Measurements from ENCODE around the gene ITCH. TPM values are rescaled to one million over a fixed set of nuclear protein-coding genes. Genes with fewer than 3 reads are reported as not detected.
"Not testable (repeated sequence)": the region's sequence is repeated elsewhere in the genome, so short reads cannot be mapped to it uniquely, and the experiment has no call there.

The ITCH gene
- total RNA-seq, 1 experiment from 2014 or later: 71.2 TPM

- not testable (repeated sequence) for DNase-seq (ENCODE audit: low read depth)
These were observed 51.5 kb downstream of the ITCH start for GRCh38 chr20:34414525-34414924.

- DNase-seq (ENCODE audit: low read depth): no peak
These were observed 52.0 kb downstream of the ITCH start for GRCh38 chr20:34415079-34415478.

- no peak for DNase-seq (ENCODE audit: low read depth)
These were observed 57.1 kb downstream of the ITCH start for GRCh38 chr20:34420146-34420545.

- DNase-seq (ENCODE audit: low read depth): no peak
These were observed 57.9 kb downstream of the ITCH start for GRCh38 chr20:34420975-34421374.

- no peak for DNase-seq (ENCODE audit: low read depth)
These were observed 58.8 kb downstream of the ITCH start for GRCh38 chr20:34421766-34422466.

GRCh38 chr20:34425032-34425690 is 62.1 kb downstream of the ITCH start:
- not testable (repeated sequence) for DNase-seq (ENCODE audit: low read depth)

GRCh38 chr20:34426026-34426425 is 63.0 kb downstream of the ITCH start:
- no peak for DNase-seq (ENCODE audit: low read depth)

- DNase-seq (ENCODE audit: low read depth): no peak
These were observed 64.3 kb downstream of the ITCH start for GRCh38 chr20:34427331-34427730.

GRCh38 chr20:34427784-34428183 is 64.7 kb downstream of the ITCH start:
- DNase-seq (ENCODE audit: low read depth): no peak

- no peak for DNase-seq (ENCODE audit: low read depth)
These were observed 68.1 kb downstream of the ITCH start for GRCh38 chr20:34431168-34431567.

GRCh38 chr20:34432663-34433062 is 69.6 kb downstream of the ITCH start:
- DNase-seq (ENCODE audit: low read depth): not testable (repeated sequence)

- no peak for DNase-seq (ENCODE audit: low read depth)
These were observed 70.3 kb downstream of the ITCH start for GRCh38 chr20:34433391-34433790.

GRCh38 chr20:34435589-34435988 is 72.5 kb downstream of the ITCH start:
- DNase-seq (ENCODE audit: low read depth): no peak

- no peak for DNase-seq (ENCODE audit: low read depth)
These were observed 74.4 kb downstream of the ITCH start for GRCh38 chr20:34437330-34437986.

GRCh38 chr20:34439168-34439567 is 76.1 kb downstream of the ITCH start:
- no peak for DNase-seq (ENCODE audit: low read depth)

GRCh38 chr20:34441423-34441822 is 78.3 kb downstream of the ITCH start:
- not testable (repeated sequence) for DNase-seq (ENCODE audit: low read depth)

GRCh38 chr20:34443546-34443945 is 80.5 kb downstream of the ITCH start:
- DNase-seq (ENCODE audit: low read depth): no peak

- DNase-seq (ENCODE audit: low read depth): no peak
These were observed 82.3 kb downstream of the ITCH start for GRCh38 chr20:34445177-34446065.

GRCh38 chr20:34448517-34448916 is 85.4 kb downstream of the ITCH start:
- no peak for DNase-seq (ENCODE audit: low read depth)

- no peak for DNase-seq (ENCODE audit: low read depth)
These were observed 86.9 kb downstream of the ITCH start for GRCh38 chr20:34449674-34450592.
